ENCODE measurements around the gene PARD3.

The PARD3 gene

GRCh38 chr10:34585422-34586112 is 229.5 kb downstream of the PARD3 start:
- H3K36me3 ChIP-seq (ENCODE audit: control insufficient read depth, insufficient read depth, low read length): no peaks in the 10 kb centered on the region
- H3K27me3 ChIP-seq (ENCODE audit: control insufficient read depth, insufficient read depth, low read length): no peaks in the 10 kb centered on the region
- no peak overlapping the region for H3K27ac ChIP-seq
- peaks cover 2% of the 10 kb centered on the region for H3K79me2 ChIP-seq
- no peaks in the 10 kb centered on the region for H3K9me3 ChIP-seq (ENCODE audit: control insufficient read depth, low read length)
- no peak overlapping the region for H3K4me2 ChIP-seq (ENCODE audit: low read length)
- H3K4me3 ChIP-seq (ENCODE audit: low read depth, low read length): no peak overlapping the region
- no peaks in the 10 kb centered on the region for H3K4me1 ChIP-seq
- H2AFZ ChIP-seq: no peak overlapping the region
- no peak for TF ChIP-seq CTCF (IDR thresholded peaks at IDR 0.05)
- no peak overlapping the region for H3K9ac ChIP-seq

GRCh38 chr10:34584164-34584563 is 230.9 kb downstream of the PARD3 start:
- Histone ChIP-seq H3K27ac (no peak overlapping the region), H3K27me3 (ENCODE audit: control insufficient read depth, insufficient read depth, low read length) (no peaks in the 10 kb centered on the region), H3K79me2 (peaks cover 2% of the 10 kb centered on the region), H3K9me3 (ENCODE audit: control insufficient read depth, low read length) (no peaks in the 10 kb centered on the region), H3K4me1 (no peaks in the 10 kb centered on the region), H3K4me3 (ENCODE audit: low read depth, low read length) (no peak overlapping the region), H3K36me3 (ENCODE audit: control insufficient read depth, insufficient read depth, low read length) (no peaks in the 10 kb centered on the region), H3K9ac (no peak overlapping the region), H3K4me2 (ENCODE audit: low read length) (no peak overlapping the region), H2AFZ (no peak overlapping the region)
- TF ChIP-seq CTCF (IDR thresholded peaks at IDR 0.05): no peak

GRCh38 chr10:34581801-34582532 is 233.1 kb downstream of the PARD3 start:
- Histone ChIP-seq H3K27me3 (ENCODE audit: control insufficient read depth, insufficient read depth, low read length) (no peaks in the 10 kb centered on the region), H3K4me1 (no peaks in the 10 kb centered on the region), H3K9ac (no peak overlapping the region), H3K36me3 (ENCODE audit: control insufficient read depth, insufficient read depth, low read length) (no peaks in the 10 kb centered on the region), H2AFZ (no peak overlapping the region), H3K4me2 (ENCODE audit: low read length) (no peak overlapping the region), H3K79me2 (peaks cover 2% of the 10 kb centered on the region), H3K9me3 (ENCODE audit: control insufficient read depth, low read length) (no peaks in the 10 kb centered on the region), H3K4me3 (ENCODE audit: low read depth, low read length) (no peak overlapping the region), H3K27ac (no peak overlapping the region)
- TF ChIP-seq CTCF (IDR thresholded peaks at IDR 0.05): no peak

GRCh38 chr10:34580643-34581042 is 234.5 kb downstream of the PARD3 start:
- Histone ChIP-seq H3K4me1 (no peaks in the 10 kb centered on the region), H3K4me3 (ENCODE audit: low read depth, low read length) (no peak overlapping the region), H3K27me3 (ENCODE audit: control insufficient read depth, insufficient read depth, low read length) (no peaks in the 10 kb centered on the region), H3K9ac (no peak overlapping the region), H3K79me2 (peaks cover 2% of the 10 kb centered on the region), H3K36me3 (ENCODE audit: control insufficient read depth, insufficient read depth, low read length) (no peaks in the 10 kb centered on the region), H3K4me2 (ENCODE audit: low read length) (no peak overlapping the region), H3K9me3 (ENCODE audit: control insufficient read depth, low read length) (no peaks in the 10 kb centered on the region), H3K27ac (no peak overlapping the region), H2AFZ (no peak overlapping the region)
- TF ChIP-seq CTCF (IDR thresholded peaks at IDR 0.05): no peak

Measured in parathyroid adenoma (tissue), 2 donors.